Liver (tissue), 3 donors: ENCODE results near the gene SIMC1.

Experiments
- CTCF ChIP-seq: fragments of 150-350 bp; IDR thresholded peaks from 2 replicates; pipeline ENCODE4 v1.5.1; 2017; ENCODE audit warnings: improper control_type of control experiment, low read depth, low read length; ENCODE audit not compliant: missing input control
- MAX ChIP-seq: IDR thresholded peaks from 2 replicates; pipeline ENCODE4 v1.6.1; 2016; ENCODE audit warnings: antibody characterized with exemption
- TAF1 ChIP-seq: conservative IDR thresholded peaks from 2 replicates; pipeline ENCODE4 v1.6.1; 2016; ENCODE audit warnings: antibody characterized with exemption, mild to moderate bottlenecking
- donor health status: healthy.
- donor health status: healthy.

- TF ChIP-seq CTCF: no peak
- TF ChIP-seq MAX: no peak
- no peak for TF ChIP-seq TAF1
Measured at GRCh38 chr5:176383961-176384360, 145.7 kb downstream of the SIMC1 start.
